BE2C (cell line): ENCODE data around the gene LDLRAD4.

ENCODE experiments used
- DNase-seq: peaks from one replicate; pipeline ENCODE4 v3.0.0-alpha.2; 2020
- H3K27me3 ChIP-seq: fragments of 250-450 bp; sonication (Bioruptor Pico); 2 replicates; pipeline ENCODE4 v1.5.1; 2020; ENCODE audit warnings: mild to moderate bottlenecking
- H3K36me3 ChIP-seq: fragments of 250-450 bp; sonication (Bioruptor Pico); 2 replicates; pipeline ENCODE4 v1.5.1; 2020; ENCODE audit warnings: mild to moderate bottlenecking
- H3K4me1 ChIP-seq: fragments of 250-450 bp; sonication (Bioruptor Pico); 2 replicates; pipeline ENCODE4 v1.5.1; 2020
- H3K4me3 ChIP-seq: 2 replicates; pipeline ENCODE4 v1.5.1; 2011; ENCODE audit warnings: low read depth, low read length
- H3K9me3 ChIP-seq: fragments of 250-450 bp; sonication (Bioruptor Pico); 2 replicates; pipeline ENCODE4 v1.5.1; 2020
- CTCF ChIP-seq: IDR thresholded peaks from 2 replicates; pipeline ENCODE4 v1.5.1; 2012; ENCODE audit warnings: mild to moderate bottlenecking, low read depth, low read length

LDLRAD4 gene

GRCh38 chr18:13462686-13463085 lies 244.1 kb downstream of the LDLRAD4 start:
- no peaks in the 10 kb centered on the region for H3K9me3 ChIP-seq
- no peak for DNase-seq
- H3K36me3 ChIP-seq, result no peaks in the 10 kb centered on the region
- H3K27me3 ChIP-seq, result no peaks in the 10 kb centered on the region
- no peak overlapping the region for H3K4me3 ChIP-seq
- no peak for TF ChIP-seq CTCF
- H3K4me1 ChIP-seq, result no peaks in the 10 kb centered on the region

GRCh38 chr18:13463526-13464210 lies 245.1 kb downstream of the LDLRAD4 start:
- Histone ChIP-seq H3K36me3 (no peaks in the 10 kb centered on the region), H3K4me1 (no peaks in the 10 kb centered on the region), H3K9me3 (no peaks in the 10 kb centered on the region), H3K27me3 (no peaks in the 10 kb centered on the region), H3K4me3 (no peak overlapping the region)
- DNase-seq, result no peak
- TF ChIP-seq CTCF, result no peak

GRCh38 chr18:13464432-13465123 lies 246.0 kb downstream of the LDLRAD4 start:
- TF ChIP-seq CTCF, result no peak
- H3K4me1 ChIP-seq, result no peaks in the 10 kb centered on the region
- no peak for DNase-seq
- no peaks in the 10 kb centered on the region for H3K36me3 ChIP-seq
- no peaks in the 10 kb centered on the region for H3K9me3 ChIP-seq
- no peaks in the 10 kb centered on the region for H3K27me3 ChIP-seq
- H3K4me3 ChIP-seq, result no peak overlapping the region

GRCh38 chr18:13465124-13465446 lies 246.5 kb downstream of the LDLRAD4 start:
- Histone ChIP-seq H3K9me3 (no peaks in the 10 kb centered on the region), H3K36me3 (no peaks in the 10 kb centered on the region), H3K4me1 (no peaks in the 10 kb centered on the region), H3K4me3 (no peak overlapping the region), H3K27me3 (no peaks in the 10 kb centered on the region)
- no peak for DNase-seq
- TF ChIP-seq CTCF, result no peak

GRCh38 chr18:13465476-13465875 lies 246.9 kb downstream of the LDLRAD4 start:
- H3K4me1 ChIP-seq, result no peaks in the 10 kb centered on the region
- no peaks in the 10 kb centered on the region for H3K9me3 ChIP-seq
- no peak overlapping the region for H3K4me3 ChIP-seq
- no peak for DNase-seq
- H3K36me3 ChIP-seq, result no peaks in the 10 kb centered on the region
- TF ChIP-seq CTCF, result no peak
- no peaks in the 10 kb centered on the region for H3K27me3 ChIP-seq

GRCh38 chr18:13470516-13471197 lies 252.1 kb downstream of the LDLRAD4 start:
- DNase-seq, result no peak
- Histone ChIP-seq H3K9me3 (no peaks in the 10 kb centered on the region), H3K4me3 (no peak overlapping the region), H3K4me1 (no peaks in the 10 kb centered on the region), H3K27me3 (no peaks in the 10 kb centered on the region), H3K36me3 (no peaks in the 10 kb centered on the region)
- TF ChIP-seq CTCF, result no peak
